GM19463 (cell line): ENCODE results near the gene PTPN13.
"Not testable (repeated sequence)": the region's sequence is repeated elsewhere in the genome, so short reads cannot be mapped to it uniquely, and the experiment has no call there.

ENCODE experiments used
- ATAC-seq: cut with Tn5 transposase; IDR thresholded peaks from one replicate; pipeline ENCODE4 v1.9.1; 2021; ENCODE audit warnings: mild to moderate bottlenecking, moderate library complexity; ENCODE audit not compliant: unreplicated experiment

The PTPN13 gene

DNA sequence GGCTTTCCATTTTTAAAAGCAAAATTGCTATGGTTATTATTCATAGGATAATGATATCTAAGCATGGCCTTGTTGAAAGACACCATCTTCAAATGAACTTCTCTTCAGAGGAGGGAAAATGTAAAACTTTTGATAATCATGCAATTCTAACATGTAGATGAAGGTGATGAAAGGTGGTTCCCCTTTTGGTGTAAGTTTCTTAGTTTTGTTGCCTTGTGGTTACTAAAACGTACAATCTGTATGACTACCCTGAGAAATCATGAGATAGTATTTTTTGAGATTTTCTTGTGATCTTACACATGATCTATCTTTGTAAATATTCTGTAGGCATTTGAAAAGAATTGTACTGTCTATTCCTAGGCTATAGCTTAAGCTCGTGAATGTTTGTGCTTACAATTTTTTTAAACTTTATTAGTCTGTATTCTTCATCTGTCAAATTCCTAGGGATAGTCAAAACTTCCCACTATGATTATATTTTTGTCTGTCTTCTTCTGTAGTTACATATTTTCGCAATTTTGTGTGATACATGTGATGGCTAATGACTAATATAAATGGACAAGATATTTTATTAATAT lies 47.5 kb downstream of the PTPN13 start:
- no peak for ATAC-seq

DNA sequence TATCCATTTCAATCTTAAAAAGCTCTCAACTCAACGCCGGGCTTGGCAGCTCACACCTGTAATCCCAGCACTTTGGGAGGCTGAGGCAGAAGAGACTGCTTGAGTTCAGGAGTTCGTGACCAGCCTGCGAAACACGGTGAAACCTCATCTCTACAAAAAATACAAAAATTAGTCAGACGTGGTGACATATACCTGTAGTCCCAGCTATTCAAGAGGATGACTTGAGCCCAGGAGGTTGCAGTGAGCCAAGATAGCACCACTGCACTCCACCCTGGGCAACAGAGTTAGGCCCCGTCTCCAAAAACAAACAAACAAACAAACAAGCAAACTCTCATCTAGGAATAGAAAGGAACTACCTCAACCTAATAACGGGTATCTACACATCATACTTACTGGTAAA lies 50.8 kb downstream of the PTPN13 start:
- no peak for ATAC-seq

DNA sequence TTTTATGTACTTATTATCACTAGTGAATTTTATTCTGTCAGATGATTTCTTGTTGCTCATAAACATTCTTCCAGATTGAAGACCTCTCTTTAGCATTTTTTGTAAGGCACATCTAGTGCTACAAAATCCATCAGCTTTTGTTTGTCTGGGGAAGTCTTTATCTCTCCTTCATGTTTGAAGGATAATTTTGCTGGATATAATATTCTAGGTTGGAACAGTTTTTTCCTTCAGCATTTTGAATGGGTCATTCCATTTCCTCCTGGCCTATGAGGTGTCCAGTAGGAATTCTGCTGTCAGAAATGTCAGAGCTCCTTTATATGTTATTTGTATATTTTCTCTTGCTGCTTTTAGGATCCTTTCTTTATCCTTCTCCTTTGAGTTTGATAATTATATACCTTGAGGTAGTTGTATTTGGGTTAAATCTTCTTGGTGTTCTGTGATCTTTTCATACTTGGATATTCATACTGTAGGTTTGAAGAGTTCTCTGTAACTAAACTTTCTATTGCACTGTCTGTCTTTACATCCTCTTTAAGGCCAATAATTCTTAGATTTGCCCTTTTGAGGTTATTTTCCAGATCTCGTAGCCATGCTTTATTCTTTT lies 58.3 kb downstream of the PTPN13 start:
- no peak for ATAC-seq

DNA sequence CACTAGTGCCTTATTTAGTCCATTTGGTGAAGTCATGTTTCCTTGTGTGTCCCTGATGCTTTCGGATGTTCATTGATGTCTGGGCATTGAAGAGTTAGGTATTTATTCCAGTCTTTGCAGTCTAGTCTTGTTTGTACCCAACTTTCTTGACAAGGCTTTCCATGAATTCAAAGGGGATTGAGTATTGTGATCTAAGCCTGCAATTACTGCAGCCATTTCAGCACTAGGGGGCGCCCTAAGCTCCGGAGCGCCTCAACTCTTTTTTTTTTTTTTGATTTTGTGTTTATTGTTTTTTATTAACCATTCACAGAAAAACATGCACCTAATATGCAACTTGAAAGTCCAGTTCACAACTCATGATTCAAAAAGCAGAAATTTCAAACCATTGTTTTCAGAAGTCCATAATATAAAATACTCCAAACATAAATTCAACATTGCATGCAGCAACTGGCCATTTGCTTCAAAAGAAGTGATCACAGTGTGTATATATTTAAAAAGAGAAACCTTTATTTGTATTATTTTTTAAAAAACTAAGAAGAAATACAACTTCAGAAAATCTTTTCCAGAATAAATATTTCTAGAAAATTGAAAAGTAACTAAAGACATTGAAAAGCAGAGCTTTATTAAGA lies 59.2 kb downstream of the PTPN13 start:
- no peak for ATAC-seq

DNA sequence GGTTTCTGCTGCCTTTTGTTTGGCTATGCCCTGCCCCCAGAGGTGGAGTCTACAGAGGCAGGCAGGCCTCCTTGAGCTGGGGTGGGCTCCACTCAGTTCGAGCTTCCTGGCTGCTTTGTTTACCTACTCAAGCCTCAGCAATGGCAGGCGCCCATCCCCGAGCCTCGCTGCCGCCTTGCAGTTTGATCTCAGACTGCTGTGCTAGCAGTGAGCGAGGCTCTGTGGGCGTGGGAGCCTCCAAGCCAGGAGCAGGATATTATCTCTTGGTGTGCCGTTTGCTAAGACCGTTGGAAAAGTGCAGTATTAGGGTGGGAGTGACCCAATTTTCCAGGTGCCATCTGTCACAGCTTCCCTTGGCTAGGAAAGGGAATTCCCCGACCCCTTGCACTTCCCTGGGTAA lies 62.7 kb downstream of the PTPN13 start:
- ATAC-seq, result not testable (repeated sequence)

DNA sequence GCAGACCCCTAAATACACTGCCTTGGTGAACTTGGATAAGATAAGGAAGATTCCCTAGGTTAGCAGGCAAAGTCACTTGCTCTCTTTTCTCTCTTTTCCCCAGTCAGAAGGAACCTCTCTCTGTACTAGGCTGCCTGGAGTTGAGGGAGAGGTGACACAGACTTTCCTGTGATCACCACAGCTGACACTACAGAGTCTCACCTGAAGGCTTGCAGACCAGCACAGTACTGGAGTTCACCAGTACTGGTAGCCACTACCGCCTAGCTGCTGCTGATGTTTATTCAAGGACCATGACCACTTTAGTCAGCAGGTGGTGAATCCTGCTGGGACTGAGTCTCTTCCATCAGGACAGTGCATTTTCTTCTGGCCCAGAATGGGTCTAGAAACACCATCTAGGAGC lies 63.3 kb downstream of the PTPN13 start:
- no peak for ATAC-seq

DNA sequence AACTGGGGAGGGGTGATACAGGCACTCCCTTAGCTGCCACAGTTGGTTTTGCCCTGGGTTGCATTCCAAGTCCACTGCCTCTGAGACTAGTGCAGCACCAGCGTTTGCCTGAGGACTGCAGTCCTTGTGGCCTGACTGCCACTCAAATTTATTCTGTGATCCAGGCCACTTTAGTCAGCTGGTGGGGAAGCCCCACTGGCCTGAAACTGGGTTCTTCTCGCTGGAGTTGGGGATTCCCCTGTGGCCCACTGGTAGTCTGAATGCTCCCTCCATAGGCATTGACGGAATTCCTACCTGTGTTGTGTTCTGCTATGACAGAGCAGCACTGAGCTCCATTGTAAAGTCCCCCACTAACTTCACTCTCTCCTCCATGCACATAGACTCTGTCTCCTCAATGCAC lies 63.8 kb downstream of the PTPN13 start:
- ATAC-seq, result peak; percentile 86

DNA sequence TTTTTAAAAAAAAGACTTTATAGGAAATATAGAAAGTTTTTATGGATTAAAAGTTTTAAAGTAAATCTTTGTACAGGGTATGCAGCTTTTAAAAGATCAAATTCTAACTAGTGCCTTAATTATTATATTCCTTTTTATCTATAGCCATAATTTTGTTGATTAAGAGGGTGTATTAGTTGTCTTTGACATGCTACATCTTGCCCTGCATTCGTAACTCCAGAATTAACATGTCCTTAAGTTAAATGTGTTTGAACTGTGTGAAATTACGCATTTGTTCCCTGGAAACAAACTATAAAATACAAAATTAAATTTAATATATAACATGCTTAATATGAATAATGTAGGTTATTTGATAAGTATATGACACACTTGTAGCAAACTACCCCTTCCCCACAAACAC lies 66.3 kb downstream of the PTPN13 start:
- no peak for ATAC-seq

DNA sequence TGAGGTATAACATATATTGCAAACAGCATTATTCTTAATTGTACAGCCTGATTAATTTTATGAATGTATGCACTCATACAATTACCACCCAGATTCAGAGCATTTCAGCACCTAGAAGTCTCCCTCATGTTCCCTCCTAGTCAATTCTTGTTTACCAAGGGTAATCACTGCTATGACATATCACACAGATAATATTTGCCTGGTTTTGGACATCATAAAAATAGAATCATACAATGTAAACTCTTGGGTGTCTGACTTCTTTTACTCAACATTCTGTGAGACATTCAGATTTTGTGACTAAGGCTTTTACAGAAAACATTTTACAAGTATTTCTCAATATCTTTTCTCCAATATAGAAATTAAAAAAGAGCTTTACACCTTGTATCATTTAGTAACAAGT lies 66.9 kb downstream of the PTPN13 start:
- no peak for ATAC-seq

DNA sequence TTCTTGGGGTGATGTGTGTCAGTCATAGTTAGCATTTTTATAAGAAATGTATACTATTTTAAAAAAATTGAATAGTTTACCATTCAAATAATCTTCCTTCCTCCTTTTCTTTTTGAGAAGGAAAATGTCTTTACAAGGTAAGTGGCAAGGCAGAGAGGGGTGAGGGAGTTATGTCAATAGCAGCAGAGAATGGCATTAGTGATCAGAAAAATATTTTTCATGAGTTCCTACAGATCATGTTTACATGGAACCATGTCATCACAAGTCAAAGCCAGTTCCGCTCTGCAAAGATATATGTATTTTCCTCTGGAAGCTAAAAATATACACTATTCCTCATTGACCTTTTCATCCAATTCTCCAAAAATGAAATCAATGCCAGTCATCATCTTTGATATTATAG lies 67.3 kb downstream of the PTPN13 start:
- no peak for ATAC-seq

DNA sequence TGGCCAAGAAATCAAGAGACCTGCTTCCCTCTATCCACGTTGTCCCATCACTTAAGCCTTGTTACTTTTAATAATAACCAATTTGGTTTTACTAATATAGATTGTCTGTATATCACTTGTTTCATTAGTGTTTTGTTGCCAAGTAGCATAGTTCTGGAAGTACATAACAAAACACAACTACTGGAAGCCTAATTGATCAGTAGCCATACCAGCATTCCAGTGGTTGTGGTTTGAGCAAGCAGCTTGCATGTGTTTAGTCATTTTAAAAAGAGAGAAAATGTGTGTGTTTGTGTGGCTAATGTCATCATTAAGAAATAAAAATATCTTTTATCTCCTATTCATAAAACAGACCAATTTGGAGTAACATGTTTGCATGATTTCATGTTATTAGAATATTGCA lies 70.8 kb downstream of the PTPN13 start:
- ATAC-seq, result no peak

DNA sequence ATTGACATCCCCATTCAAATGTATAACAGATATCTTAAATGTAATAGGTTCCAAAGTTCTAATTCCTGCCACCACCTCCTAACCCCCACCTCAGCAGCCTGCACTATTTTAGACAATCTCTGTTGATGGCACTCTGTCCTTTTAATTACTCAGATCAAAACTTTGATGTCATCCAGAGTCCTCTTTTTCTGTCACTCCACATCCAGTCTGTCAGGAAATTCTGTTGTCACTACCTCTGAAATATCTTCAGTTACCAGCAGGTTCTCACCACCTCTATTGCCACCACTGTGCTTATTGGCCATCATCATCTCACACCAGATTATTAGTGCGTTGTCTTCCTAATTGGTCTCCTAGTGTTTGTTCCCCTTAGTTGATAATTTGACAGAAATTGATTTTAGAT lies 76.2 kb downstream of the PTPN13 start:
- ATAC-seq, result no peak

DNA sequence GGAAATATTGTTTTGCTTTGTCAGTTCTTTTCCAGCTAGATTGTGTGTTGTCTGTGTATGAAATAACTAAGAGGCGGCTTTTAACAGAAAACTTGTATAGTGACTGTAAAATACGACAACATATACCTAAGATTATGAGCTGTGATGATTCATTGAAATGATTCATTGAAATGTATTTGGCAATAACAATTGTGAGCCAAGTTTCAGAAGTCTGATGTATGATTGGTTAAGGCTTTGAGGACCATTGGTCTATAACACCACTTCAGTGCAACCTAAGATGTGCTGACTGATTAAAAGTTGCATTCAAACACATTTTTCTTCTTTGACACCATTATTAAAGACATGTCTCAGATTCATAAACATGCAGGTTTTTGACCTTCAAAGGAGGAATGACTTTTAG lies 76.6 kb downstream of the PTPN13 start:
- ATAC-seq, result no peak

DNA sequence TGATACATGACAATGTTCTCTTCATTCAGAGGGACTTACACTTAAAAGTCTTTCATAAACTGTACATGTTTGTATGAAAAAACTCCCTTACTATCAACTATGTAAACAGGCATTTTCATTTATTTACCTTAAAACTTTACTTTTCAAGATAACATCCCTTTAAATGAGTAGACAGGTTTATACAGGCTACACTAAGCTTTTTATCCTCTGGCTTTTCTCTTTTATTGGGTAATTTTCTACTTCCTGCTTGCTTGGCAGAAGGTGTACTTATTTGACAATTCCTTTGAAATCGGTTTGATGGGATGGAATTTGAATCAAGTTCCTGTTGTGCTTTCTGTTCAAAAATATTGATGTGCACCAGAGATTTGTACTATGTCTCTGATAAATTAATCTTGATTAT lies 81.4 kb downstream of the PTPN13 start:
- no peak for ATAC-seq

DNA sequence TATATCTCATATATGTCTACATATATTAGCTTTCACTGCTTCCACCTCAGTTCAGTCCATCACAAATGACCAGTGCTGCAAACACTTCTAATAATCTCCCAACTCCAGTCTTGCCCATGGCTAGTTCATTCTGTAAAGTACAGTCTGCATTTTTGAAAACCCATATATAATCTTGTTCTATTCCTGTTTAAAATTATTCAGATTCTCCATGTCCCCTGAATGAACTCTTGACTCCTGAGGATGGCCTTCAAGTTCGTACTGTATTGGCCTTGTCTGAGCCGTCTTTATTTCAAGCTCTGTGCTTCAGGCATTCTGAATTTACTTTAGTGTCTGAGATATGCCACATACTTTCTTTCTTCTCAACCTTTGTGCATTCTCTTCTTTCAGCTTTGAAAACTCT lies 84.7 kb downstream of the PTPN13 start:
- no peak for ATAC-seq

DNA sequence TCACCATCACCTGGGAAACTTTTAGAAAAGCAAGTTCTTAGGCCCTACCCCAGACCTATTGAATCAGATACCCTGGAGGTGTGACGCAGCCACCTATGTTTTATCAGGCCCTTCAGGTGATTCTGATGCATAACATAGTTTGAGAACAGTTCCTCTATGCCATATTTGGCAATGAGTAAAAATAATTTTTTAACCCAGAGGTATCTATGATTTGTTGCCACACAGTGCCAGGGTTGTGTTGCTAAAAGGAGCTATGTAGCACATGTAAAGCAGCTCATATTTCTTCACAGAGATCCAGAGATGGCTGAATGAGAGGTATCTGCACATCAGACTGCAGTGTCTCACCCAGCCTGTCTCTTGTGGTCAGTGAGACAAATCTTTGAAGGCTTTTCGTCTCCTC lies 85.3 kb downstream of the PTPN13 start:
- ATAC-seq, result no peak

DNA sequence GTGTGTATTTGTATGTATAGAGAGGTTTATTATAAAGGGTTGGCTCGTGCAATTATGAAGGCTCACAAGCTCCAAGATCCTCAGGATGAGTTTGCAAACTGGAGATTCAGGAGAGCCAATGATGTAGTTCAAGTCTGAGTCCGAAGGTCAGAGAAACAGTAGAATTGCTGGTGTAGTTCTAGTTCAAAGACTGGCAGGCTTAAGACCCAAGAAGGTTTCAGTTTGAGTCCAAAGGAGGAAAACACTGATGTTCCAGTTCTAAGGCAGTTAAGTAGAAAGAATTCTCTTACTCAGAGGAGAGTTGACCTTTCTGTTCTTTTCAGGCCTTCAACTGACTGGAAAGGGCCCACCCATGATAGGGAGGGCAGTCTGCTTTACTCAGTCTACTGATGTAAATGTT lies 89.1 kb downstream of the PTPN13 start:
- ATAC-seq, result no peak

DNA sequence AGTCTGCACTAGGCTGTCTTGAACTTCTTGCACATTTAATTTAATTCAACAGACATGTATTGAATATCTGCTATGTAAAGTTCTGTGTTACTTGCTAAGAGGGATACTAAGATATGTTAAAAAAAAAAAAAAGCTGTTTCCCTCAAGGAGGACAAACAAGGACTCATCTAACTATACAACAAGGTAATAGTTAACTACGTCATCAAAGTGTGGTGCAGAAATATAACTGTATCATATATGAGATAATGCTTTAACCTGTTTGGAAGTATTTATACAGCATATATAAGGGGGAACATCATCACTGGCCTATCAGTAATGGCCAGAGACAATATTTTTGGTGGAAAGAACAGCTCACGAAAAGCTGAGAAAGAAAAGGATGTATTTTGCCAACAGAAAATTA lies 89.9 kb downstream of the PTPN13 start:
- ATAC-seq, result no peak

DNA sequence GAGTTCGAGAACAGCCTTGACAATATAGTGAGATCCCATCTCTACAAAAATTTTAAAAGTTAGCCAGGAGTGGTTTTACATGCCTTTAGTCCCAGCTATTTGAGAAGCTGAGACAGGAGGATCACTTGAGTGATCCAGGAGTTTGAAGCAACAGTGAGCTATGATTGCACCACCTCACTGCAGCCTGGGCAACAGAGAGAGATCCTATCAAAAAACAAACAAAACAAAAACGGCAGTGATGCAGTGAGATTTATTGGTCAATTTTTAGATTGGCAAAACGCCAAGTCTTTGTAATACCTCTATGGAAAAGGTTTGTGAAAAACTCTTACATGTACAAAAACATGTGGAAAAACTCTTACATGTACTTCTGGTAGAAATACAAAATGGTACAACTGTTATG lies 91.3 kb downstream of the PTPN13 start:
- no peak for ATAC-seq

DNA sequence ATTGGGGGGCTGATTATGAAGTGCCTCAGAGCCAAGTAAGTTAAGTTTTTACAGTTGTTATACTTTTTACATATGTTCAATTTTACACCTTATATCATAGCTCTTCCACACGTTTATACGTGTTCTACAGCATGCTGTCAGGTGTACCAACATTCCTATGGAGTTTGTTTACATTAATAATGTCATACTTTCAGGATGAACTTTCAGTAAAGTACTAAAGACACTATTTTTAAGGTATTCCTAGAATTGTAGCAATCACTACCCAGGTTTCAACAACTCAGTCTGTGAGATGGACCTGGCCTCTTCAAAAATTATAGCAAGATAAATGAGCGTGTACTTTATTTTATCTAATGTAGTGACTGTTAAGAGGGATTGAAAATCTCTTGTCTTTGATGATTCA lies 92.6 kb downstream of the PTPN13 start:
- no peak for ATAC-seq

DNA sequence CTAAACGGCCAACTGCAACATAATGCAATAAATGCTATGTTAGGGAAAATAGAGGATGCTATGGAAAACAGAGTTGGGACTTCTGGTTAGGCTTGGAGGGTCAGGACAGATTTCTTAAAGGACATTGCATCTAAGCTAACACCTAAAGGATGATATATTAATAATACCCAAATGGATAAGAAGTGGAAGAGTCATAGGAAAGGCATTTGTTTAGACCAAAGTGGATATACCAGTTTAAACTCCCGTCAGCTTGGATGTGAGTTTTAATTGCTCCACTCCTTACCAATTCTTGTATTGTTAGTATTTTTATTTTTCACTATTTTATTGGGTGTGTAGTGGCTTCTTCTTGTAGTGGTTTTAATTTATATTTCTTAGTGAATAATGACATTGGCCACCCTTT lies 93.9 kb downstream of the PTPN13 start:
- no peak for ATAC-seq

DNA sequence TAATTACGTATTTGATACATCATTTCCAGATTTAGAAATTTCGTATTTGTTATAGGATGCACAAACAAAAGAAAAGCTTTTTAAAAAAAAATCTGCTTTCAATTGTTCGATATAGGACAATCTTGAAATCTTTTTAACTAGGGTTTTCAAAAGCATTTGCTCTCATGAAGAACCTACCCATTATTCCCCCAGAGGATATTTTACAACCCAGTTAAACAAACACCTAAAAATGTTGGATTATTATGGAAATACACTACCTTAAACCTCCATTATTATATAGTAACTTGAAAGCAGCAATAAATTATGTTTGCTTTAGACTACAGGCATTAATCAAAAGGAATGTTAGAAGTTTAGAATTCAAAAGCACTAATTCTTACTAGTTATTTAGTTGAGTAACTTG lies 110.5 kb downstream of the PTPN13 start:
- no peak for ATAC-seq
